K562 (cell line): Measurements from ENCODE around the gene NOSTRIN. TPM values are rescaled to one million over a fixed set of nuclear protein-coding genes. Genes with fewer than 3 reads are reported as not detected.

Source experiments
- EHMT2 ChIP-seq: fragments of 450-650 bp; IDR thresholded peaks from 2 replicates; pipeline ENCODE4 v1.6.1; 2018; ENCODE audit warnings: antibody characterized with exemption
- GATA2 ChIP-seq: sonication (generic); formaldehyde crosslinking; IDR thresholded peaks from 2 replicates; pipeline ENCODE4 v1.4.0; 2020; ENCODE audit warnings: mild to moderate bottlenecking, missing genetic modification reagents
- HBP1 ChIP-seq: fragments of 450-650 bp; formaldehyde crosslinking; IDR thresholded peaks from 2 replicates; pipeline ENCODE4 v1.4.0; 2022; ENCODE audit warnings: missing genetic modification characterization
- MTA1 ChIP-seq: fragments of 450-650 bp; IDR thresholded peaks from 2 replicates; pipeline ENCODE4 v1.6.1; 2017; ENCODE audit warnings: borderline replicate concordance
- NFE2 ChIP-seq: IDR thresholded peaks from 2 replicates; pipeline ENCODE4 v1.6.1; 2014; ENCODE audit warnings: antibody characterized with exemption, low read depth
- PHF21A ChIP-seq: fragments of 450-650 bp; IDR thresholded peaks from 2 replicates; pipeline ENCODE4 v1.6.1; 2017; ENCODE audit warnings: low read depth, borderline replicate concordance
- RHOXF2B ChIP-seq: fragments of 250-450 bp; sonication (Bioruptor Pico); conservative IDR thresholded peaks from 2 replicates; pipeline ENCODE4 v1.5.1; 2021
- YBX1 ChIP-seq: fragments of 450-650 bp; IDR thresholded peaks from 2 replicates; pipeline ENCODE4 v1.7.1; 2016; ENCODE audit warnings: mild to moderate bottlenecking
- ZNF224 ChIP-seq: sonication (generic); formaldehyde crosslinking; IDR thresholded peaks from 2 replicates; pipeline ENCODE4 v1.8.0; 2022; ENCODE audit warnings: mild to moderate bottlenecking, missing genetic modification reagents
- ZNF584 ChIP-seq: fragments of 200-800 bp; sonication (Bioruptor generic); IDR thresholded peaks from 2 replicates; pipeline ENCODE4 v1.6.1; 2016; ENCODE audit warnings: low read depth, mild to moderate bottlenecking, missing genetic modification characterization, missing compliant biosample characterization
- ZNF609 ChIP-seq: sonication (generic); formaldehyde crosslinking; IDR thresholded peaks from 2 replicates; pipeline ENCODE4 v1.8.1; 2023; ENCODE audit warnings: missing genetic modification reagents, mild to moderate bottlenecking, borderline replicate concordance
- polyA plus RNA-seq, 8 experiments: library from polyadenylated mRNA; depleted of rRNA in 4 of 8; stranded (reverse) in 5 of 8; unstranded in 3 of 8; fragments of >200 nt; fragmentation: Nextera tagmentation in 2 of 8; fragmentation: Illumina TruSeq in 1 of 8; extraction: Ambion mirVana in 2 of 8; extraction: Trizol in 1 of 8; gene quantifications; 2 replicates each; pipeline versions ENCODE4 v1.2.1 to v1.2.3, GENCODE V29; 2011 to 2014; ENCODE audit warnings: inconsistent platforms in 1 of 8, missing spikeins in 1 of 8
- total RNA-seq, 7 experiments: library from RNA; depleted of rRNA in 6 of 7; stranded (reverse); fragments of >200 nt in 6 of 7; fragmentation: Illumina TruSeq in 2 of 7; extraction: Trizol in 2 of 7; gene quantifications; 2 replicates each; pipeline versions ENCODE4 v1.2.1 to v1.2.3, GENCODE V29; 2011 to 2021; ENCODE audit warnings: low replicate concordance in 1 of 7
- TF ChIP-seq, protein P1 (sequence below): fragments of 250-450 bp; sonication (Bioruptor Pico); IDR thresholded peaks from 2 replicates; pipeline ENCODE4 v1.5.0; 2020; ENCODE audit warnings: mild to moderate bottlenecking, borderline replicate concordance
- TF ChIP-seq, protein P2 (sequence below), 2 experiments: fragments of 200-800 bp in 1 of 2; sonication (Bioruptor generic) in 1 of 2; sonication (generic) in 1 of 2; formaldehyde crosslinking in 1 of 2; IDR thresholded peaks in 1 of 2; conservative IDR thresholded peaks in 1 of 2; 2 replicates each; pipeline versions ENCODE4 v1.5.0 to v1.6.1; 2016 to 2020; ENCODE audit warnings: missing compliant biosample characterization in 1 of 2, missing genetic modification characterization in 1 of 2, missing genetic modification reagents in 1 of 2
- TF ChIP-seq, protein P3 (sequence below): fragments of 250-450 bp; sonication (Bioruptor Pico); IDR thresholded peaks from 2 replicates; pipeline ENCODE4 v1.6.1; 2021; ENCODE audit warnings: mild to moderate bottlenecking

Gene NOSTRIN
- total and polyA plus RNA-seq, 9 of the 15 experiments (the other 6 are each of a cell fraction or from before 2014, with no cell fraction given): 26.7 to 82.9 (median 56.3) TPM

GRCh38 chr2:168890006-168890782 is 87.8 kb downstream of the NOSTRIN start, which contains the start of gene SPC25 (continued):
- TF ChIP-seq, protein P1, sequence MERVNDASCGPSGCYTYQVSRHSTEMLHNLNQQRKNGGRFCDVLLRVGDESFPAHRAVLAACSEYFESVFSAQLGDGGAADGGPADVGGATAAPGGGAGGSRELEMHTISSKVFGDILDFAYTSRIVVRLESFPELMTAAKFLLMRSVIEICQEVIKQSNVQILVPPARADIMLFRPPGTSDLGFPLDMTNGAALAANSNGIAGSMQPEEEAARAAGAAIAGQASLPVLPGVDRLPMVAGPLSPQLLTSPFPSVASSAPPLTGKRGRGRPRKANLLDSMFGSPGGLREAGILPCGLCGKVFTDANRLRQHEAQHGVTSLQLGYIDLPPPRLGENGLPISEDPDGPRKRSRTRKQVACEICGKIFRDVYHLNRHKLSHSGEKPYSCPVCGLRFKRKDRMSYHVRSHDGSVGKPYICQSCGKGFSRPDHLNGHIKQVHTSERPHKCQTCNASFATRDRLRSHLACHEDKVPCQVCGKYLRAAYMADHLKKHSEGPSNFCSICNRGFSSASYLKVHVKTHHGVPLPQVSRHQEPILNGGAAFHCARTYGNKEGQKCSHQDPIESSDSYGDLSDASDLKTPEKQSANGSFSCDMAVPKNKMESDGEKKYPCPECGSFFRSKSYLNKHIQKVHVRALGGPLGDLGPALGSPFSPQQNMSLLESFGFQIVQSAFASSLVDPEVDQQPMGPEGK (CRISPR knock-in tag): no peak
- TF ChIP-seq GATA2 (CRISPR knock-in tag): no peak
- TF ChIP-seq NFE2: no peak
- TF ChIP-seq HBP1 (CRISPR knock-in tag): no peak
- TF ChIP-seq YBX1: no peak
- 0 out of 2 replicates have a peak, but pooled peaks have one; percentile 48 for TF ChIP-seq ZNF584
- no peak for TF ChIP-seq ZNF609
- peak; percentile 63; the same call in 1 of the 2 replicates for TF ChIP-seq RHOXF2B (CRISPR knock-in tag)
- TF ChIP-seq MTA1: 0 out of 2 replicates have a peak, but pooled peaks have one; percentile 17
- TF ChIP-seq EHMT2: no peak
- no peak for TF ChIP-seq ZNF224
- TF ChIP-seq PHF21A: no peak
- TF ChIP-seq, protein P2, sequence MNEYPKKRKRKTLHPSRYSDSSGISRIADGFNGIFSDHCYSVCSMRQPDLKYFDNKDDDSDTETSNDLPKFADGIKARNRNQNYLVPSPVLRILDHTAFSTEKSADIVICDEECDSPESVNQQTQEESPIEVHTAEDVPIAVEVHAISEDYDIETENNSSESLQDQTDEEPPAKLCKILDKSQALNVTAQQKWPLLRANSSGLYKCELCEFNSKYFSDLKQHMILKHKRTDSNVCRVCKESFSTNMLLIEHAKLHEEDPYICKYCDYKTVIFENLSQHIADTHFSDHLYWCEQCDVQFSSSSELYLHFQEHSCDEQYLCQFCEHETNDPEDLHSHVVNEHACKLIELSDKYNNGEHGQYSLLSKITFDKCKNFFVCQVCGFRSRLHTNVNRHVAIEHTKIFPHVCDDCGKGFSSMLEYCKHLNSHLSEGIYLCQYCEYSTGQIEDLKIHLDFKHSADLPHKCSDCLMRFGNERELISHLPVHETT (CRISPR knock-in tag; conservative IDR thresholded peaks at IDR 0.05 in 1 of 2, IDR thresholded peaks at IDR 0.05 in 1 of 2): no peak
- TF ChIP-seq, protein P3, sequence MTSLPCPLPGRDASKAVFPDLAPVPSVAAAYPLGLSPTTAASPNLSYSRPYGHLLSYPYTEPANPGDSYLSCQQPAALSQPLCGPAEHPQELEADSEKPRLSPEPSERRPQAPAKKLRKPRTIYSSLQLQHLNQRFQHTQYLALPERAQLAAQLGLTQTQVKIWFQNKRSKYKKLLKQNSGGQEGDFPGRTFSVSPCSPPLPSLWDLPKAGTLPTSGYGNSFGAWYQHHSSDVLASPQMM (CRISPR knock-in tag): no peak
